Epithelial cell of proximal tubule (primary cell): ENCODE results near the gene EML5. TPM values are rescaled to one million over a fixed set of nuclear protein-coding genes. Genes with fewer than 3 reads are reported as not detected.

Source experiments
- DNase-seq: peaks from one replicate; pipeline ENCODE4 v3.0.0-alpha.2; 2011; ENCODE audit warnings: low read depth
- H3K4me3 ChIP-seq: 2 replicates; pipeline ENCODE4 v1.5.1; 2011; ENCODE audit warnings: low read depth, mild to moderate bottlenecking, low read length
- total RNA-seq: library from RNA; depleted of rRNA; stranded (reverse); fragments of >200 nt; gene quantifications from 2 replicates; pipeline ENCODE4 v1.2.3, GENCODE V29; 2015
- TF ChIP-seq, protein P1 (sequence below): conservative IDR thresholded peaks from 2 replicates; pipeline ENCODE4 v1.5.1; 2012; ENCODE audit warnings: low read depth, mild to moderate bottlenecking, low read length

Gene EML5
- total RNA-seq, 1 donor from 2014 or later, result 0.40 TPM

DNA sequence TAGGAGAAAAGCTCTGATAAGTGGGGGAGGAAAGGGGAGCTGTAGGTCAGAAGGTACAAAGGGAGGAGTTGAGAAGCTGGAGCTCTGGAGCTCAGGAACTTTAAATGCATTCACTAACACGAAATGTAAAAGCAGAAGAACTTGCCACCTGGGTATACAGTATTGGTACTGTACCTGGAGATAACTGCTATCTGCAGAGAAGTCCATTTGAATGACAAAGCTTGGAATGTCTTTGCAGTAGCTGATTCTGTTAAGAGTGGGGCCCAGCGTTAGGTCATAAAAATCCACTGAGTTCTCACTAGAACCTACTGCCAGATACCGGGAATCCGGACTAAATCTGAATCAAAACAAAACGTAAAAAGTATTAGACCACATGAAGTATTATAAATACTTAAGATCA lies 174.3 kb downstream of the EML5 start:
- TF ChIP-seq, protein P1, sequence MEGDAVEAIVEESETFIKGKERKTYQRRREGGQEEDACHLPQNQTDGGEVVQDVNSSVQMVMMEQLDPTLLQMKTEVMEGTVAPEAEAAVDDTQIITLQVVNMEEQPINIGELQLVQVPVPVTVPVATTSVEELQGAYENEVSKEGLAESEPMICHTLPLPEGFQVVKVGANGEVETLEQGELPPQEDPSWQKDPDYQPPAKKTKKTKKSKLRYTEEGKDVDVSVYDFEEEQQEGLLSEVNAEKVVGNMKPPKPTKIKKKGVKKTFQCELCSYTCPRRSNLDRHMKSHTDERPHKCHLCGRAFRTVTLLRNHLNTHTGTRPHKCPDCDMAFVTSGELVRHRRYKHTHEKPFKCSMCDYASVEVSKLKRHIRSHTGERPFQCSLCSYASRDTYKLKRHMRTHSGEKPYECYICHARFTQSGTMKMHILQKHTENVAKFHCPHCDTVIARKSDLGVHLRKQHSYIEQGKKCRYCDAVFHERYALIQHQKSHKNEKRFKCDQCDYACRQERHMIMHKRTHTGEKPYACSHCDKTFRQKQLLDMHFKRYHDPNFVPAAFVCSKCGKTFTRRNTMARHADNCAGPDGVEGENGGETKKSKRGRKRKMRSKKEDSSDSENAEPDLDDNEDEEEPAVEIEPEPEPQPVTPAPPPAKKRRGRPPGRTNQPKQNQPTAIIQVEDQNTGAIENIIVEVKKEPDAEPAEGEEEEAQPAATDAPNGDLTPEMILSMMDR, result no peak
- H3K4me3 ChIP-seq, result no peak overlapping the region
- DNase-seq, result no peak

DNA sequence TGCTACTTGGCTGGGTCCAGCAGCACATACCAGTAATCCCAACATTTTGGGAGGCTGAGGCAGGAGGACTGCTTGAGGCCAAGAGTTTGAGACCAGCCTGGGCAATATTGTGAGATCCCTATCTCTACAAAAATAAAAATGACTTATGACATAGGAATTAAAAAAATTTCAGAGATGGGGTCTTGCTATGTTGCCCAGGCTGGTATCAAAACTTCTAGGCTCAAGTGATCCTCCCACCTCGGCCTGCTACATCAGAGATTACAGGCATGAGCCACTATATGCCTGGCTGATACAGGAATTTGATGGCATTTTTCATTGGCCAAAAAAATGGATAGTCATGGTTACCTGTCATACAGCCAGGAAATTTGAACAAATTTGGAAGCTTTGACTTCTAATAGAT lies 175.3 kb downstream of the EML5 start:
- no peak overlapping the region for H3K4me3 ChIP-seq
- DNase-seq, result no peak
- TF ChIP-seq, protein P1, result no peak

DNA sequence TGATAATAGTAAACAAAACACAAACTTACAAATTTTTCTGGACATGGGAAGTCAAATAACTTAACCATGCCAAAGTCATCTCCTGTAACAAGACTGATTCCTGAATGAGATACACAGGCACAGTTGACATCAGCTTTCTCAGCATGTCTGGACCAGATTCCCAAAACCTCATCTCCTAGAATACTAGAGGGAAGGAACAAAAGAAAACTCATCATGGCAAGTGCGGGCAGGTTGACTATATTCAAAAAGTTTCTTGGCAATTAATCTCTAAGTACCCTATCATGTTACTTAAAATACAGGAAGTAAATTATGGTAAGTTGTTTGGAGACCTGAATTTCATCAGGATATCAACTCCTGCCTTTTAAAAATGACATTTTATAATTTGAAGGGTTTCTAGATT lies 176.1 kb downstream of the EML5 start:
- TF ChIP-seq, protein P1, result no peak
- no peak overlapping the region for H3K4me3 ChIP-seq
- DNase-seq, result no peak

DNA sequence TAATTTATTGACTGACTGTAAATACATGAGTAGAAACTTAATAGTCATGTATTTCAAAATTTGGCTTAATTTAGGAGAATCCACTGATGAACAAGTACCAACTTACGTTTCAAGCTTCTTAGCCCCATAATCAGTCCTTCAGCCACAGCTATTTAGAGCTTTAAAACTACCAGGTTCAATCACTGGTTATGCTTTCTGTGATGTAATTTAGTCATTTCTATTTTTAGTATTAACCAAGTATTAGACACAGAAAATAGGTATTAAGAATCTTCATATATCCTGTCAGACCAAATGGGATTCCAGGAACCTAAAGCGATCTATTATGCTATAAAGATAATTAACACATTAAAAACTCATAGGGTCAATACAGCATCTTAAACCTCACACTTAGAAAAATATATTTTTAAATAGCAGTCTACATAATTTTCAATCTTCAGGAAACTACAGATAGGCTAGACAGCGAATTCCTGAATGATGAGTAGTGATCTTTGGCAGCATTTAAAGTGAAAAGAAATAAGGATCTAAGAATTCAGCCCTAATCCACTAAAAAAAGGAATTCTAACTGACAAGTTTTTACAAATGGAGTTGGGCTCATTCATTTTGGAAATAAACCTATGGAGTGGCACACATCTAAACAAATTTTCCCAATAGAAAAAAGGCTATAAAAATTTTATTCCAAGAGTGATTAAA lies 178.4 kb downstream of the EML5 start:
- TF ChIP-seq, protein P1, result no peak
- DNase-seq, result no peak
- H3K4me3 ChIP-seq, result no peak overlapping the region

DNA sequence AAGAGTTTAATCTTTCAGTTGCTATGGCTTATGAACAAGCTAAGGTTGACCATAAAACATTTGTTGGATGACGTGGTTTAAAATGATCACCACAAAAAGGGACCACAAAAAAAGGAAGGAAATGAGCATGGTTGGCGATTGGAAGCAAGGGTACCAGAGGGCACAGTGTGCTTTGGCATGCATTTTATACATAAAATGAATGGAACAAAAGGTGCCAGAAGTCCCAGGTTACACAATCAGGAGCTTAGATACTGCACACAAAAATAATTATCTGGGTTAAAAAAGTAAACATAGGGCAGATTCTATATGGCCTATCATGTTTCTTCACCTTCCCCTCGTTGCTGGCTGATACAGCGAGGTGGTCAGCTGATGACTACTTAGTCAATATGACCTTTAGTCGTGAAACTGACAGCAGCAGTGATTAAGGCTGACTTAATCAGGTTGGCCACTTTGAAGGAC lies 179.2 kb downstream of the EML5 start:
- H3K4me3 ChIP-seq, result no peak overlapping the region
- no peak for DNase-seq
- TF ChIP-seq, protein P1, result no peak

DNA sequence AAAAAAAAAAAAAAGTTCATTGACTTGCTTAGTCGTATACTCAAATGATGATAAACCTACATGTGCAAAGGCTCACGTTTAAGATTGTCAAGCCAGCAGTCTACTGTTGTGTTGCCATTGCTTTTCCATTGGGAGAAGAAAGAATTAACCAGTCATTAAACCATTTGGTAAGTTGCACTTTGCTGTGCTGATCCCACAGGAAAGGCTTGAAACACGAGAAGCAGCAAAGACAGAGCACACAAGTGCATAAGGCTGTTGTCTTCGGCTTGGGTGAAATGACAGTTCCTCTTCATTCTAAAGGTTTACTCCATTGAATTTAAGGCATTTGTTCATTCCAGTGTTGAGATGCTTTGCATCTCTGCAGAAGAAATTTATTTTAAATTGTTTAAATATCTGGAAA lies 179.8 kb downstream of the EML5 start:
- no peak for DNase-seq
- TF ChIP-seq, protein P1, result no peak
- no peak overlapping the region for H3K4me3 ChIP-seq

DNA sequence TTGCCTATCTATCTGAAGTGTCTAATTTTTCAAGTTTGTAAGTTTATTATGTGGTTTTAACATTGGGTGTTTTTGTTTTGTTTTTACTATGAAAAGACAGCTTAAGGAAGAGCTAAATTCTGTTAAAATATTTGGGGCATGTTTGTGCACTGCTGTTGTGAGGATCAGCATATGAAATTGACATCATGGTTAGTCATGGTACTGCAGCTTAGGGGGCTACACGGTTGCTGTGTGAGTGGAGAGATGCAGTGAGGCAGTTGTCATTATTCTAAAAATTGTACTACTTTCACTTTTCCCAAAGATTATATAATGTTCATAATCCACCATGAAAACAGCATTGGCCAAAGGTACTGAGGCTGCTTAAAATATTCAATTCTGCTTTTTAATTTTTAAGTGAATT lies 180.9 kb downstream of the EML5 start:
- no peak for DNase-seq
- no peak overlapping the region for H3K4me3 ChIP-seq
- TF ChIP-seq, protein P1, result no peak
